ENCODE measurements around the gene NFIB.

The NFIB gene

GRCh38 chr9:14277244-14277643 lies 36.7 kb downstream of the NFIB start:
- no peak for TF ChIP-seq ZNF274 (IDR thresholded peaks at IDR 0.05; ENCODE audit: low read depth, low read length)
- no peak overlapping the region for H3K4me3 ChIP-seq (ENCODE audit: low read length)

- TF ChIP-seq ZNF274 (IDR thresholded peaks at IDR 0.05; ENCODE audit: low read depth, low read length) = no peak
- H3K4me3 ChIP-seq (ENCODE audit: low read length) = no peak overlapping the region
These were observed 38.6 kb downstream of the NFIB start for GRCh38 chr9:14275331-14275730.

GRCh38 chr9:14273696-14274121 lies 40.2 kb downstream of the NFIB start:
- no peak for TF ChIP-seq ZNF274 (IDR thresholded peaks at IDR 0.05; ENCODE audit: low read depth, low read length)
- no peak overlapping the region for H3K4me3 ChIP-seq (ENCODE audit: low read length)

- H3K4me3 ChIP-seq (ENCODE audit: low read length) = no peak overlapping the region
- TF ChIP-seq ZNF274 (IDR thresholded peaks at IDR 0.05; ENCODE audit: low read depth, low read length) = no peak
These were observed 40.9 kb downstream of the NFIB start for GRCh38 chr9:14272927-14273528.

GRCh38 chr9:14271093-14271673 lies 42.8 kb downstream of the NFIB start:
- no peak for TF ChIP-seq ZNF274 (IDR thresholded peaks at IDR 0.05; ENCODE audit: low read depth, low read length)
- H3K4me3 ChIP-seq (ENCODE audit: low read length) = no peak overlapping the region

GRCh38 chr9:14270358-14271092 lies 43.4 kb downstream of the NFIB start:
- no peak for TF ChIP-seq ZNF274 (IDR thresholded peaks at IDR 0.05; ENCODE audit: low read depth, low read length)
- H3K4me3 ChIP-seq (ENCODE audit: low read length) = no peak overlapping the region

GRCh38 chr9:14269916-14270315 lies 44.0 kb downstream of the NFIB start:
- no peak for TF ChIP-seq ZNF274 (IDR thresholded peaks at IDR 0.05; ENCODE audit: low read depth, low read length)

GRCh38 chr9:14263707-14264483 lies 50.0 kb downstream of the NFIB start:
- TF ChIP-seq ZNF274 (IDR thresholded peaks at IDR 0.05; ENCODE audit: low read depth, low read length) = no peak

More at GRCh38 chr9:14269916-14270315, 44.0 kb downstream of the NFIB start:
- H3K4me3 ChIP-seq (ENCODE audit: low read length) = no peak overlapping the region

GRCh38 chr9:14262827-14263226 lies 51.1 kb downstream of the NFIB start:
- TF ChIP-seq ZNF274 (IDR thresholded peaks at IDR 0.05; ENCODE audit: low read depth, low read length) = no peak
- H3K4me3 ChIP-seq (ENCODE audit: low read length) = no peak overlapping the region

More at GRCh38 chr9:14263707-14264483, 50.0 kb downstream of the NFIB start:
- no peak overlapping the region for H3K4me3 ChIP-seq (ENCODE audit: low read length)

- TF ChIP-seq ZNF274 (IDR thresholded peaks at IDR 0.05; ENCODE audit: low read depth, low read length) = no peak
- H3K4me3 ChIP-seq (ENCODE audit: low read length) = no peak overlapping the region
These were observed 52.3 kb downstream of the NFIB start for GRCh38 chr9:14261616-14262015.

GRCh38 chr9:14260101-14260500 lies 53.8 kb downstream of the NFIB start:
- no peak overlapping the region for H3K4me3 ChIP-seq (ENCODE audit: low read length)
- TF ChIP-seq ZNF274 (IDR thresholded peaks at IDR 0.05; ENCODE audit: low read depth, low read length) = no peak

- TF ChIP-seq ZNF274 (IDR thresholded peaks at IDR 0.05; ENCODE audit: low read depth, low read length) = no peak
- no peak overlapping the region for H3K4me3 ChIP-seq (ENCODE audit: low read length)
These were observed 55.2 kb downstream of the NFIB start for GRCh38 chr9:14258660-14259239.

GRCh38 chr9:14258156-14258555 lies 55.8 kb downstream of the NFIB start:
- H3K4me3 ChIP-seq (ENCODE audit: low read length) = no peak overlapping the region
- no peak for TF ChIP-seq ZNF274 (IDR thresholded peaks at IDR 0.05; ENCODE audit: low read depth, low read length)

GRCh38 chr9:14256588-14256987 lies 57.4 kb downstream of the NFIB start:
- no peak overlapping the region for H3K4me3 ChIP-seq (ENCODE audit: low read length)
- no peak for TF ChIP-seq ZNF274 (IDR thresholded peaks at IDR 0.05; ENCODE audit: low read depth, low read length)

Data from GM08714 (cell line).